Coronary artery (tissue), 2 donors: ENCODE data around the gene CAMK4.

Source experiments
- DNase-seq: peaks from one replicate; pipeline ENCODE4 v3.0.0-alpha.2; 2017; ENCODE audit warnings: low spot score
- H3K27ac ChIP-seq, 2 donors: fragments of 200-600 bp; sonication (generic); one replicate each; pipeline ENCODE4 v1.5.1; 2016 to 2019
- H3K4me3 ChIP-seq: fragments of 200-600 bp; sonication (generic); 2 replicates; pipeline ENCODE4 v1.5.1; 2016; ENCODE audit warnings: mild to moderate bottlenecking, moderate library complexity
- TF ChIP-seq, protein P1 (sequence below): fragments of 200-600 bp; sonication (generic); IDR thresholded peaks from one replicate; pipeline ENCODE4 v1.5.1; 2019; ENCODE audit warnings: antibody characterized with exemption

The CAMK4 gene

DNA sequence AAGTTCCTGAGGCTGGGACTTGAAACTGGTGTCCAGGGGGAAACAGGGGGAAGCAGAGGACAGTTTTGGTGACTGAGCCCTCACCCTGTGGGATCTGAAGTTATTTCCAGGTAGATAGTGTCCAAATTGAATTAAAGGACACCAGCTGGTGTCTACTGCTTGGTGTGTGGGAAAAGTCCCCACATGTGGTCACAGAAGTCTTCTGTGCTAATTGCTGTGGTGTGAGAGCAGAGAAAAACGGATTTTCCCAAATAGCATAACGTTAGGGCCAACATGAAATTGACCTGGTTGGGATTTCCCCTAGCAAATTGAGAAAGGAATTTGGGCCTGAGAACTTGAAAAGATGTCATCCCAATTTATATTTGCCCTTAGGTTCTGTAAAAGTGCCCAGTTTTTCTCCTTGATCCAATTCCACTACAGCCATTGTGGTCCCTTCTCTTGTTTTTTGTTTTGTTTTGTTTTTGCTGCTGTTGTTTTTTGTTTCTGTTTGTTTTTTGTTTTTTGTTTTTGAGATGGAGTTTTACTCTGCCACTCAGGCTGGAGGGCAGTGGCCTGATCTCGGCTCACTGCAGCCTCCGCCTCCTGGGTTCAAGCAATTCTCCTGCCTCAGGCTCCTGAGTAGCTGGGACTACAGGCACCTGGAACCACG is 293.8 kb downstream of the CAMK4 start:
- Histone ChIP-seq H3K27ac (no peak overlapping the region), H3K4me3 (no peak overlapping the region)
- TF ChIP-seq, protein P1, sequence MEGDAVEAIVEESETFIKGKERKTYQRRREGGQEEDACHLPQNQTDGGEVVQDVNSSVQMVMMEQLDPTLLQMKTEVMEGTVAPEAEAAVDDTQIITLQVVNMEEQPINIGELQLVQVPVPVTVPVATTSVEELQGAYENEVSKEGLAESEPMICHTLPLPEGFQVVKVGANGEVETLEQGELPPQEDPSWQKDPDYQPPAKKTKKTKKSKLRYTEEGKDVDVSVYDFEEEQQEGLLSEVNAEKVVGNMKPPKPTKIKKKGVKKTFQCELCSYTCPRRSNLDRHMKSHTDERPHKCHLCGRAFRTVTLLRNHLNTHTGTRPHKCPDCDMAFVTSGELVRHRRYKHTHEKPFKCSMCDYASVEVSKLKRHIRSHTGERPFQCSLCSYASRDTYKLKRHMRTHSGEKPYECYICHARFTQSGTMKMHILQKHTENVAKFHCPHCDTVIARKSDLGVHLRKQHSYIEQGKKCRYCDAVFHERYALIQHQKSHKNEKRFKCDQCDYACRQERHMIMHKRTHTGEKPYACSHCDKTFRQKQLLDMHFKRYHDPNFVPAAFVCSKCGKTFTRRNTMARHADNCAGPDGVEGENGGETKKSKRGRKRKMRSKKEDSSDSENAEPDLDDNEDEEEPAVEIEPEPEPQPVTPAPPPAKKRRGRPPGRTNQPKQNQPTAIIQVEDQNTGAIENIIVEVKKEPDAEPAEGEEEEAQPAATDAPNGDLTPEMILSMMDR = no peak
- DNase-seq = no peak

DNA sequence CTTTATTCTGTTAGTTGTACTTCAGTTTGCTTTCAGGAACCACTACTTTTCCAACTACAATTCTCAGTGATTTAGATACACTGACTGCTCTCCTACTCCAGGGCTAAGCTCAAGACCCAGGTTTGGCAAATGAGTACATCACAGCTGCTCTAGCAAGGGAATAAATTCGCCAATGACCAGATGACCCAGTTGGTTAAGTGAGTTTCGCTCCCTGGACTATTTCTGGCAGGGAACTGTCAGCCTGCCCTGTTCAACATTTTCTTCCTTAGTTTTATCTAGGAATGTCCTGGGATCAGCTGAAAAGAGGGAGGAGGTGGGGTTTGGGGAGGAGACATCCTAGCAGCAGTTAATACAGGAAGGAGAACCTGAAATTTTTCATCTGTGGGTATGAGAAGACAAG is 294.6 kb downstream of the CAMK4 start:
- DNase-seq = no peak
- Histone ChIP-seq H3K27ac (no peak overlapping the region), H3K4me3 (no peak overlapping the region)
- TF ChIP-seq, protein P1 = no peak

DNA sequence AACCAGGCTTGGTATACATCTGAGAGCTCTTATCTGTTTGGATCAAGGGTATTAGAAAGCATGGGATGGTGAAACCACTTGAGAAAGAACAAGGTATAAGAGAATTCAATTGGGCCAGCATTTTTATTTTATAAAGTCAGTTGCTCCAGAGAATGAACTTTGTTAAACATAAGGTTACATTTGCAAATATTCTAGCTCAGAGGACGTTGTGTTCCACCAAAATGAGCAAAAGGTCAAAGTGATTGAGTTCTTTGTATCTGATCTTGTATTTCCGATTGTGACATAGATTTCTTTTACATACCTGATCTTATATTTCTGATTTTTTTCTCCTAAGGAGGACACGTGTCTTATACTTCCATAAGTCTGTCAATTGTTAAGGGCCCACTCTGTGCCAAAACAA is 296.7 kb downstream of the CAMK4 start:
- H3K4me3 ChIP-seq = no peak overlapping the region
- no peak for DNase-seq
- TF ChIP-seq, protein P1 = no peak
- H3K27ac ChIP-seq = no peak overlapping the region

DNA sequence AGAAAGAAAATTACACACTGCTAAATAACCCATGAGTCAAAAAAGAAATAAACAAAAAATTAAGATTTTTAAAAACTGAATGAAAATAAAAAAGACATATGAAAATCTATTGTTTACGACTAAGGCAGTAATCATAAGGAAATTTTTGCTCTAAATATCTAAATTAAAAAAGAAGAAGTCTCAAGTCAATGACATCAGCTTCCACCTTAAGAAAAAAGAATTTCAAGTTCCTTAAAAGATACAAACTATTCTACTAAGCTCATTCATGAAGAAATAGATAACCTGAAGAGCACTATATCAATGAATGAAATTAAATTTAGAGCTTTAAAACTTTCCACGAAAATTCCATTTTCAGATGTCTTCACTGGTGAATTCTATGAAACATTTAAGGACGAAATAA is 303.9 kb downstream of the CAMK4 start:
- Histone ChIP-seq H3K4me3 (no peak overlapping the region), H3K27ac (no peak overlapping the region)
- TF ChIP-seq, protein P1 = no peak
- no peak for DNase-seq

DNA sequence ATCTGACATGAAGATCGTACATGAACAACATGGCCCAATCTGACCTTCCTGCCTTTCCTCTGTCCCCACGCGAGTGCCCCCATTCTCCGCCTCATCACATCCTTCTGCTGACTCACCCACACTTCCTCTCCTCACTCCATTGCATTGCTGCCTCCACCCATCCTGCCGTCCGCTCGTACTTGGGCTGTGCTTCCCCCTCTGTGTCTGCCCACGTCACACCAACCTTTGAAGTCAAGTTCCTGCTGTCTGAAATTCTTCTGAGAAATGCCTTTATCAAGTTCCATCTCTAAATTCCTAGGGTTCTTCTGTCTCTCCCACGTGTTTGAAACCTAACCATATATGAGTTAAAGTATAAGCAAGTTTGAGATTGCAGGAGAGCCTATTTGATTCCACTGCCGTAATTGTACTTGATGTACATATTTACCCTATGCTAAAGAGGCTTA is 306.1 kb downstream of the CAMK4 start:
- H3K4me3 ChIP-seq = no peak overlapping the region
- DNase-seq = no peak
- no peak overlapping the region for H3K27ac ChIP-seq
- TF ChIP-seq, protein P1 = no peak

DNA sequence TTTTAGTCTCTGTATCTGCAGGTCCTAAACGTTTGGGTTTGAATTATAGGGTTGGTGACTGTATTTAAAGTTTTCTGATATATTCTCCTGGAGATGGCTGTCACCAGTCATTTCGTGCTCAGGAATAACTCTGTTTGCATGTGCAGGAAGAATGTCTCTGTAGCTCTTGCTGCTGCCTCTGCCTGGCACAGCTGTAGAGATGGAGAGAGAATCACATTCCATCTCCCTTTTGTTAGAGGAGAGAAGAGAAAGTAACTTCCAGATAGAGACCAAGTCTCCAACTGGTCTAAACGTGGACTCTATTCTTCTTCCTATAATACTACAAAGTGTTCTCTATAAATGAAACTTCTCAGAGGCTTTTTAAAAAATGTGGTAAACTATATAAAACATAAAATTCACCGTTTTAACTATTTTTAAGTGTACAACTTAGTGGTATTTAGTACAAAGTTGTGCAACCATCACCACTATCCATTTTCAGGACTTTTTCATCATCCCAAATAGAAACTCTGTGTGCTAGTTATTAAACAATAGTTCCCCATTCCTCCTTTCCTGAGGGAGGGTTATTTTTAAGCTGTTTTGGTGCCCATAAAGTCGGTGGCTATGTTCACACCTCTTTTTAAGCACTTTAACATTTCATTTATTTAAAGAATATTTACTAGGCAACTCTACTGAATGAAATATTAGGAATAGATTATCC is 308.9 kb downstream of the CAMK4 start:
- no peak overlapping the region for H3K27ac ChIP-seq
- TF ChIP-seq, protein P1 = no peak
- no peak overlapping the region for H3K4me3 ChIP-seq
- no peak for DNase-seq
